WTC11 (cell line): Measurements from ENCODE around the gene KLHL29. TPM values are rescaled to one million over a fixed set of nuclear protein-coding genes. Genes with fewer than 3 reads are reported as not detected.

Experiments
- ATAC-seq: fragments of 200-7000 bp; cut with Tn5 transposase; 2 replicates; pipeline ENCODE4 v1.10.0; 2021; ENCODE audit warnings: mild to moderate bottlenecking, moderate library complexity
- CTCF ChIA-PET: fragments of 300-600 bp; sonication (Branson Sonifier 250); formaldehyde crosslinking; loops from one replicate; lab custom pipeline; 2021; ENCODE audit warnings: antibody characterized with exemption; lab: Charles Lee
- POLR2A ChIA-PET: fragments of 350-600 bp; sonication (Branson Sonifier 250); formaldehyde crosslinking; loops from one replicate; lab custom pipeline; 2021; ENCODE audit warnings: antibody characterized with exemption; lab: Charles Lee
- DNase-seq: peaks from one replicate; pipeline ENCODE4 v3.0.0; 2021; ENCODE audit warnings: low spot score
- H3K27ac Mint-ChIP-seq: 2 replicates; pipeline ENCODE4 v1.8.0; 2021; ENCODE audit warnings: mixed read lengths
- H3K27me3 Mint-ChIP-seq: 2 replicates; pipeline ENCODE4 v1.8.0; 2021; ENCODE audit warnings: low read depth, mild to moderate bottlenecking, moderate library complexity, mixed read lengths
- H3K36me3 Mint-ChIP-seq: 2 replicates; pipeline ENCODE4 v1.8.0; 2021; ENCODE audit warnings: mixed read lengths
- H3K4me1 Mint-ChIP-seq: 2 replicates; pipeline ENCODE4 v1.8.0; 2022; ENCODE audit warnings: mixed read lengths
- H3K4me3 Mint-ChIP-seq: 2 replicates; pipeline ENCODE4 v1.8.0; 2021; ENCODE audit warnings: mild to moderate bottlenecking, moderate library complexity, mixed read lengths
- H3K9me3 Mint-ChIP-seq: 2 replicates; pipeline ENCODE4 v1.8.0; 2021; ENCODE audit warnings: mixed read lengths
- ATF1 ChIP-seq: sonication (generic); formaldehyde crosslinking; IDR thresholded peaks from 2 replicates; pipeline ENCODE4 v1.8.1; 2023; ENCODE audit warnings: mild to moderate bottlenecking, moderate library complexity, missing genetic modification reagents
- ATF2 ChIP-seq: sonication (generic); formaldehyde crosslinking; IDR thresholded peaks from 2 replicates; pipeline ENCODE4 v1.8.1; 2022; ENCODE audit warnings: low read depth, missing genetic modification reagents, borderline replicate concordance
- ATF3 ChIP-seq: sonication (generic); formaldehyde crosslinking; conservative IDR thresholded peaks from 2 replicates; pipeline ENCODE4 v1.8.1; 2022; ENCODE audit warnings: mild to moderate bottlenecking, missing genetic modification reagents
- CREB1 ChIP-seq: sonication (generic); formaldehyde crosslinking; IDR thresholded peaks from 2 replicates; pipeline ENCODE4 v1.8.0; 2023; ENCODE audit warnings: mild to moderate bottlenecking, missing genetic modification reagents
- E2F5 ChIP-seq: sonication (generic); formaldehyde crosslinking; IDR thresholded peaks from 2 replicates; pipeline ENCODE4 v1.8.1; 2022; ENCODE audit warnings: mild to moderate bottlenecking, moderate library complexity, missing genetic modification reagents
- HMGA2 ChIP-seq: fragments of 250-450 bp; sonication (Bioruptor Pico); IDR thresholded peaks from 2 replicates; pipeline ENCODE4 v1.4.0; 2021; ENCODE audit warnings: mild to moderate bottlenecking, moderate library complexity
- JAZF1 ChIP-seq: fragments of 250-450 bp; sonication (Bioruptor Pico); IDR thresholded peaks from 2 replicates; pipeline ENCODE4 v1.9.0; 2021; ENCODE audit warnings: moderate library complexity, mild to moderate bottlenecking, inconsistent platforms
- JUN ChIP-seq: sonication (generic); formaldehyde crosslinking; IDR thresholded peaks from 2 replicates; pipeline ENCODE4 v1.8.0; 2023; ENCODE audit warnings: mild to moderate bottlenecking, missing genetic modification reagents
- KAT7 ChIP-seq: sonication (generic); formaldehyde crosslinking; IDR thresholded peaks from 2 replicates; pipeline ENCODE4 v1.8.1; 2023; ENCODE audit warnings: missing genetic modification reagents, mild to moderate bottlenecking, borderline replicate concordance
- OVOL2 ChIP-seq: fragments of 250-450 bp; sonication (Bioruptor Pico); IDR thresholded peaks from 2 replicates; pipeline ENCODE4 v1.9.0; 2021; ENCODE audit warnings: mild to moderate bottlenecking, borderline replicate concordance
- STAT6 ChIP-seq: sonication (generic); formaldehyde crosslinking; conservative IDR thresholded peaks from 2 replicates; pipeline ENCODE4 v1.8.1; 2023; ENCODE audit warnings: mild to moderate bottlenecking, low read depth, missing genetic modification reagents, moderate library complexity
- USF1 ChIP-seq: sonication (generic); formaldehyde crosslinking; IDR thresholded peaks from 2 replicates; pipeline ENCODE4 v1.8.0; 2022; ENCODE audit warnings: mild to moderate bottlenecking, missing genetic modification reagents
- ZBTB21 ChIP-seq: sonication (generic); formaldehyde crosslinking; IDR thresholded peaks from 2 replicates; pipeline ENCODE4 v1.8.1; 2023; ENCODE audit warnings: mild to moderate bottlenecking, missing genetic modification reagents, borderline replicate concordance
- ZNF121 ChIP-seq: sonication (generic); formaldehyde crosslinking; IDR thresholded peaks from 2 replicates; pipeline ENCODE4 v1.8.0; 2023; ENCODE audit warnings: missing genetic modification reagents
- ZNF232 ChIP-seq: sonication (generic); formaldehyde crosslinking; IDR thresholded peaks from 2 replicates; pipeline ENCODE4 v1.8.0; 2022; ENCODE audit warnings: mild to moderate bottlenecking, missing genetic modification reagents
- ZSCAN18 ChIP-seq: fragments of 250-450 bp; sonication (Bioruptor Pico); IDR thresholded peaks from 2 replicates; pipeline ENCODE4 v2.1.2; 2022; ENCODE audit warnings: mild to moderate bottlenecking, moderate library complexity
- total RNA-seq: library from RNA; stranded (reverse); gene quantifications from 3 replicates; pipeline ENCODE4 v1.2.3, GENCODE V29; 2021
- TF ChIP-seq, protein P1 (sequence below): fragments of 250-450 bp; sonication (Bioruptor Pico); IDR thresholded peaks from 2 replicates; pipeline ENCODE4 v1.9.0; 2021; ENCODE audit warnings: mild to moderate bottlenecking
- TF ChIP-seq, protein P2 (sequence below): sonication (generic); formaldehyde crosslinking; IDR thresholded peaks from 2 replicates; pipeline ENCODE4 v1.8.0; 2023; ENCODE audit warnings: missing genetic modification reagents

KLHL29 gene
- total RNA-seq, 1 experiment from 2014 or later = 7.1 TPM

DNA sequence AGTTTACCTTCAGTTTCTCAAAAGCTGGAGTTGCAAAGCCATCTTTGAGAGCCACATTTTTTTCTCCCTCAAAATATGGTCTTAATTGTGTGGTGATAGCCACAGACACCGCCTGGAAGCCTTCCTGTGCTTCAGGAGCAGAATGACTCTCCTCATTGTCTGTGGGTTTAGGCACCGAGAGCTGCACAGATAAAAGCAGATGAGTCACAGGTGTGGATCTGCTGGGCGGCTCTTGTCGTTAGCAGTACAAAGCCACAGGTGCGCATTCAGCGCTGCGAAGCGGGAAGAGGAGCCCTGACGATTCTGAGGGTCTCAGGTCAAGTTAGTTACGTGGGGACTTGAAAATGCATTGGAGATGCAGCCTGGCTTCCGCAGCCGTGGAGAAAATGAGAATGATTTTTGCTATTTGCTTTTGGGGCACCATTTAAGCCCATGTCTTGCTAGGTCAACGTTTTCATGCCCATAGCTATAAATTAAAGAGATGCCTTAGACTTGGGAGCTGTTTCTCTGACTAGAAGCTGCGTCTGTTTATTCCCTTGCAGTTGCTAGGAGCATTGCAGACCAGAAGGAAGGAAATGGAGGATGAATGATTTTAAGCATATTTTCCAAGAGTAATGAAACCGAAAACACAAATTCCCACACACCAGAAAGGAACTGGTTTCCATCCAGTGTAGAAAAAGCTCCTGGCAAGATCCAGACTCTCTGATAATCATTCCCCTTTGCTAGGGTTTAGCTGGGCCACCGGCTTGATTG, 51.5 kb downstream of the KLHL29 start:
- TF ChIP-seq ATF1 (CRISPR knock-in tag) (no peak), E2F5 (CRISPR knock-in tag) (no peak), JAZF1 (CRISPR knock-in tag) (no peak), CREB1 (CRISPR knock-in tag) (no peak), ATF2 (CRISPR knock-in tag) (no peak), OVOL2 (CRISPR knock-in tag) (no peak), ZBTB21 (no peak), KAT7 (CRISPR knock-in tag) (no peak), ZNF121 (CRISPR knock-in tag) (no peak), JUN (CRISPR knock-in tag) (no peak), HMGA2 (CRISPR knock-in tag) (no peak)
- TF ChIP-seq, protein P1, sequence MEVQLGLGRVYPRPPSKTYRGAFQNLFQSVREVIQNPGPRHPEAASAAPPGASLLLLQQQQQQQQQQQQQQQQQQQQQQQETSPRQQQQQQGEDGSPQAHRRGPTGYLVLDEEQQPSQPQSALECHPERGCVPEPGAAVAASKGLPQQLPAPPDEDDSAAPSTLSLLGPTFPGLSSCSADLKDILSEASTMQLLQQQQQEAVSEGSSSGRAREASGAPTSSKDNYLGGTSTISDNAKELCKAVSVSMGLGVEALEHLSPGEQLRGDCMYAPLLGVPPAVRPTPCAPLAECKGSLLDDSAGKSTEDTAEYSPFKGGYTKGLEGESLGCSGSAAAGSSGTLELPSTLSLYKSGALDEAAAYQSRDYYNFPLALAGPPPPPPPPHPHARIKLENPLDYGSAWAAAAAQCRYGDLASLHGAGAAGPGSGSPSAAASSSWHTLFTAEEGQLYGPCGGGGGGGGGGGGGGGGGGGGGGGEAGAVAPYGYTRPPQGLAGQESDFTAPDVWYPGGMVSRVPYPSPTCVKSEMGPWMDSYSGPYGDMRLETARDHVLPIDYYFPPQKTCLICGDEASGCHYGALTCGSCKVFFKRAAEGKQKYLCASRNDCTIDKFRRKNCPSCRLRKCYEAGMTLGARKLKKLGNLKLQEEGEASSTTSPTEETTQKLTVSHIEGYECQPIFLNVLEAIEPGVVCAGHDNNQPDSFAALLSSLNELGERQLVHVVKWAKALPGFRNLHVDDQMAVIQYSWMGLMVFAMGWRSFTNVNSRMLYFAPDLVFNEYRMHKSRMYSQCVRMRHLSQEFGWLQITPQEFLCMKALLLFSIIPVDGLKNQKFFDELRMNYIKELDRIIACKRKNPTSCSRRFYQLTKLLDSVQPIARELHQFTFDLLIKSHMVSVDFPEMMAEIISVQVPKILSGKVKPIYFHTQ (CRISPR knock-in tag) = no peak
- TF ChIP-seq, protein P2, sequence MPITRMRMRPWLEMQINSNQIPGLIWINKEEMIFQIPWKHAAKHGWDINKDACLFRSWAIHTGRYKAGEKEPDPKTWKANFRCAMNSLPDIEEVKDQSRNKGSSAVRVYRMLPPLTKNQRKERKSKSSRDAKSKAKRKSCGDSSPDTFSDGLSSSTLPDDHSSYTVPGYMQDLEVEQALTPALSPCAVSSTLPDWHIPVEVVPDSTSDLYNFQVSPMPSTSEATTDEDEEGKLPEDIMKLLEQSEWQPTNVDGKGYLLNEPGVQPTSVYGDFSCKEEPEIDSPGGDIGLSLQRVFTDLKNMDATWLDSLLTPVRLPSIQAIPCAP (CRISPR knock-in tag) = no peak
- H3K4me3 Mint-ChIP-seq = no peak overlapping the region
- ChIA-PET POLR2A (interaction anchor here (0.6 to 0.7 kb wide), 2 partner anchors 20 to 77 kb away, joined by 4 read pairs; no protein-coding TSS in a partner anchor), CTCF (interaction anchor here (0.6 to 1.6 kb wide), 5 partner anchors 15 to 84 kb away, joined by 3 to 5 read pairs (median 3); no protein-coding TSS in a partner anchor)
- ATAC-seq = peak; percentile 82
- H3K4me1 Mint-ChIP-seq = peaks cover 36% of the 10 kb centered on the region
- H3K9me3 Mint-ChIP-seq = peaks cover 11% of the 10 kb centered on the region
- H3K36me3 Mint-ChIP-seq = peaks cover 13% of the 10 kb centered on the region
- H3K27ac Mint-ChIP-seq = peak overlapping the region; percentile 56
- peak; percentile 38 for DNase-seq
- no peaks in the 10 kb centered on the region for H3K27me3 Mint-ChIP-seq

DNA sequence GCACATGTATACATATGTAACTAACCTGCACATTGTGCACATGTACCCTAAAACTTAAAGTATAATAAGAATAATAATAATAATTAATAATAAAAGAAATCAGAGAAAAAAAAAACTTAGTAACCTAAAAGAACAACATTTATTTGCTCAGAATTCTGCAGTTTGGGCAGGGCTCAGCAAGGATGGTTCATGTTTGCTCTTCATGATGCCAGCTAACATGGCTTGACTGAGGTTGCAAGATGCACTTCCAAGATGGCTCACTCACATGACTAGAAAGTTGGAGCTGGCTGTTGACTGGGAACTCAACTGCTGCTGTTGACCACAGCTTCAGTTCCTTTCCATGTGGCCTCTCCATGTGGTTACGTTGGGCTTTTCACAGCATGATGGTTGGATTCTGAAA, 56.4 kb downstream of the KLHL29 start:
- no peak for ATAC-seq
- peaks cover 18% of the 10 kb centered on the region for H3K36me3 Mint-ChIP-seq

GRCh38 chr2:23445450-23445868, 60.5 kb downstream of the KLHL29 start:
- H3K9me3 Mint-ChIP-seq = peaks cover 16% of the 10 kb centered on the region
- CTCF ChIA-PET = no interaction called here
- H3K4me1 Mint-ChIP-seq = no peaks in the 10 kb centered on the region
- no peak overlapping the region for H3K4me3 Mint-ChIP-seq
- ATAC-seq = no peak
- H3K27me3 Mint-ChIP-seq = no peaks in the 10 kb centered on the region
- no peak overlapping the region for H3K27ac Mint-ChIP-seq
- H3K36me3 Mint-ChIP-seq = peaks cover 8% of the 10 kb centered on the region
- DNase-seq = no peak
- POLR2A ChIA-PET = no interaction called here
- TF ChIP-seq HMGA2 (CRISPR knock-in tag) (no peak), CREB1 (CRISPR knock-in tag) (no peak), USF1 (CRISPR knock-in tag) (no peak), ATF3 (no peak), ZSCAN18 (CRISPR knock-in tag) (no peak), STAT6 (CRISPR knock-in tag) (no peak)

More for the DNA sequence above, 56.4 kb downstream of the KLHL29 start:
- TF ChIP-seq ZNF232 (CRISPR knock-in tag) = no peak
- TF ChIP-seq, all 79 proteins: peak for 0
- H3K27me3 Mint-ChIP-seq = no peaks in the 10 kb centered on the region
- peaks cover 8% of the 10 kb centered on the region for H3K4me1 Mint-ChIP-seq
- POLR2A ChIA-PET = no interaction called here
- peaks cover 25% of the 10 kb centered on the region for H3K9me3 Mint-ChIP-seq
- no peak for DNase-seq
- H3K4me3 Mint-ChIP-seq = no peak overlapping the region
- CTCF ChIA-PET = no interaction called here
- H3K27ac Mint-ChIP-seq = no peak overlapping the region
